SK-N-SH (cell line): ENCODE results near the gene STARD13. TPM values are rescaled to one million over a fixed set of nuclear protein-coding genes. Genes with fewer than 3 reads are reported as not detected.

Experiments used
- CTCF ChIA-PET: fragments of 300-600, 350-600 bp; formaldehyde crosslinking; extraction: SDS; loops from one replicate; lab custom pipeline; 2021; lab: Yijun Ruan, JAX
- POLR2A ChIA-PET: fragments of 350-600 bp; sonication (Branson Sonifier 250); formaldehyde crosslinking; extraction: SDS; loops from one replicate; lab custom pipeline; 2020; ENCODE audit warnings: antibody characterized with exemption, inconsistent platforms; lab: Yijun Ruan, JAX
- DNase-seq: peaks from one replicate; pipeline ENCODE4 v3.0.0; 2012
- H2AFZ ChIP-seq: fragments of 200-600 bp; sonication (generic); 2 replicates; pipeline ENCODE4 v1.8.1; 2016; ENCODE audit warnings: antibody characterized with exemption, mild to moderate bottlenecking, low read depth
- H3F3A ChIP-seq: fragments of 200-600 bp; sonication (generic); replicated peaks from 2 replicates; pipeline ENCODE3; 2016; ENCODE audit warnings: antibody characterized with exemption, mild to moderate bottlenecking; ENCODE audit not compliant: insufficient read depth
- H3K27ac ChIP-seq, 2 experiments: fragments of 200-500 bp in 1 of 2; fragments of 200-600 bp in 1 of 2; sonication (Bioruptor generic) in 1 of 2; sonication (generic), shearing (Covaris generic) in 1 of 2; 2 replicates each; pipeline versions ENCODE4 v1.5.1 to v1.6.1; 2014 to 2016; ENCODE audit warnings: low read depth in 2 of 2, inconsistent platforms in 1 of 2, low read length in 1 of 2, mild to moderate bottlenecking in 1 of 2, mixed read lengths in 1 of 2
- H3K27me3 ChIP-seq: fragments of 200-600 bp; sonication (generic), shearing (Covaris generic); 2 replicates; pipeline ENCODE4 v1.6.1; 2016; ENCODE audit warnings: mixed run types; ENCODE audit not compliant: insufficient read depth
- H3K36me3 ChIP-seq, 2 experiments: fragments of 200-500 bp in 1 of 2; fragments of 200-600 bp in 1 of 2; sonication (Bioruptor generic) in 1 of 2; sonication (generic) in 1 of 2; replicated peaks in 1 of 2; 2 replicates each; pipeline versions ENCODE3 to v1.5.1; 2014 to 2016; ENCODE audit warnings: low read length in 1 of 2, mild to moderate bottlenecking in 1 of 2; ENCODE audit not compliant: insufficient read depth in 2 of 2, control insufficient read depth in 1 of 2
- H3K4me1 ChIP-seq, 2 experiments: fragments of 200-500 bp in 1 of 2; fragments of 200-600 bp in 1 of 2; sonication (Bioruptor generic) in 1 of 2; sonication (generic), shearing (Covaris generic) in 1 of 2; 2 replicates each; pipeline versions ENCODE4 v1.5.1 to v1.6.1; 2014 to 2016; ENCODE audit warnings: low read depth in 1 of 2, low read length in 1 of 2, mixed run types in 1 of 2; ENCODE audit not compliant: insufficient read depth in 2 of 2, control insufficient read depth in 1 of 2
- H3K4me2 ChIP-seq: fragments of 200-600 bp; sonication (generic), shearing (Covaris generic); 2 replicates; pipeline ENCODE4 v1.6.1; 2017; ENCODE audit warnings: mixed run types
- H3K4me3 ChIP-seq, 2 experiments: fragments of 200-500 bp in 1 of 2; fragments of 200-600 bp in 1 of 2; sonication (Bioruptor generic) in 1 of 2; sonication (generic), shearing (Covaris generic) in 1 of 2; 2 replicates each; pipeline versions ENCODE4 v1.5.1 to v1.8.1; 2014 to 2016; ENCODE audit warnings: low read depth in 2 of 2, inconsistent platforms in 1 of 2, low read length in 1 of 2, mild to moderate bottlenecking in 1 of 2, mixed read lengths in 1 of 2, moderate library complexity in 1 of 2
- H3K79me2 ChIP-seq: fragments of 200-600 bp; sonication (generic); 2 replicates; pipeline ENCODE4 v1.8.1; 2017; ENCODE audit warnings: mild to moderate bottlenecking; ENCODE audit not compliant: insufficient read depth
- H3K9ac ChIP-seq: fragments of 200-600 bp; sonication (generic); 2 replicates; pipeline ENCODE4 v1.6.1; 2017; ENCODE audit warnings: mixed run types
- H3K9me2 ChIP-seq: fragments of 200-600 bp; sonication (generic); 2 replicates; pipeline ENCODE4 v1.6.1; 2017; ENCODE audit warnings: mixed run types
- H3K9me3 ChIP-seq: fragments of 200-600 bp; sonication (generic); 2 replicates; pipeline ENCODE4 v1.6.1; 2017; ENCODE audit warnings: mixed run types, mild to moderate bottlenecking, moderate library complexity
- H4K20me1 ChIP-seq: fragments of 200-600 bp; sonication (generic); 2 replicates; pipeline ENCODE4 v1.6.1; 2017; ENCODE audit warnings: mild to moderate bottlenecking, mixed run types; ENCODE audit not compliant: insufficient read depth
- CHD2 ChIP-seq: fragments of 150-350 bp; IDR thresholded peaks from 2 replicates; pipeline ENCODE4 v1.6.1; 2018; ENCODE audit warnings: low read length; ENCODE audit not compliant: partially characterized antibody
- EP300 ChIP-seq, 2 experiments: IDR thresholded peaks; 2 replicates each; pipeline versions ENCODE4 v1.4.0 to v1.6.1; 2012; ENCODE audit warnings: borderline replicate concordance in 1 of 2, low read depth in 1 of 2, low read length in 1 of 2
- EZH2phosphoT487 ChIP-seq: fragments of 200-600 bp; sonication (generic); IDR thresholded peaks from 2 replicates; pipeline ENCODE4 v1.6.1; 2017; ENCODE audit warnings: low read depth, mixed run types, mild to moderate bottlenecking, antibody characterized with exemption, moderate library complexity, borderline replicate concordance
- FOSL2 ChIP-seq: IDR thresholded peaks from 2 replicates; pipeline ENCODE4 v1.4.0; 2012; ENCODE audit warnings: low read depth, mild to moderate bottlenecking, moderate library complexity, borderline replicate concordance
- FOXM1 ChIP-seq: IDR thresholded peaks from 2 replicates; pipeline ENCODE4 v1.4.0; 2012; ENCODE audit warnings: low read depth, mild to moderate bottlenecking
- GABPA ChIP-seq: IDR thresholded peaks from 2 replicates; pipeline ENCODE4 v1.4.0; 2012; ENCODE audit warnings: low read depth, mild to moderate bottlenecking
- GATA2 ChIP-seq: sonication (generic); formaldehyde crosslinking; IDR thresholded peaks from 2 replicates; pipeline ENCODE4 v1.5.0; 2020; ENCODE audit warnings: mild to moderate bottlenecking, missing genetic modification reagents
- MAX ChIP-seq: IDR thresholded peaks from 2 replicates; pipeline ENCODE4 v1.4.0; 2012; ENCODE audit warnings: low read depth
- MEF2A ChIP-seq: IDR thresholded peaks from 2 replicates; pipeline ENCODE4 v1.4.0; 2012; ENCODE audit warnings: low read depth, borderline replicate concordance
- NRF1 ChIP-seq: IDR thresholded peaks from 2 replicates; pipeline ENCODE4 v1.6.1; 2012; ENCODE audit warnings: low read depth, mild to moderate bottlenecking, low read length
- RAD21 ChIP-seq: IDR thresholded peaks from 2 replicates; pipeline ENCODE4 v1.6.1; 2012; ENCODE audit warnings: mild to moderate bottlenecking, low read length
- RCOR1 ChIP-seq: fragments of 150-350 bp; IDR thresholded peaks from 2 replicates; pipeline ENCODE4 v1.6.1; 2017; ENCODE audit warnings: antibody characterized with exemption, low read length
- REST ChIP-seq: IDR thresholded peaks from 2 replicates; pipeline ENCODE4 v1.6.1; 2012; ENCODE audit warnings: mild to moderate bottlenecking, low read depth, low read length, moderate library complexity
- RXRA ChIP-seq: IDR thresholded peaks from 2 replicates; pipeline ENCODE4 v1.4.0; 2012; ENCODE audit warnings: low read depth, mild to moderate bottlenecking, borderline replicate concordance
- SIN3A ChIP-seq: IDR thresholded peaks from 2 replicates; pipeline ENCODE4 v1.6.1; 2012; ENCODE audit warnings: low read depth, mild to moderate bottlenecking, low read length, moderate library complexity, borderline replicate concordance
- TEAD4 ChIP-seq: IDR thresholded peaks from 2 replicates; pipeline ENCODE4 v1.4.0; 2012; ENCODE audit warnings: mild to moderate bottlenecking, borderline replicate concordance; ENCODE audit not compliant: insufficient read depth
- USF1 ChIP-seq: IDR thresholded peaks from 2 replicates; pipeline ENCODE4 v1.4.0; 2012; ENCODE audit warnings: low read depth, borderline replicate concordance
- YY1 ChIP-seq: IDR thresholded peaks from 2 replicates; pipeline ENCODE4 v1.4.0; 2012; ENCODE audit warnings: low read depth, mild to moderate bottlenecking
- WGBS: methylation state at CpG from one replicate; pipeline ENCODE4 v1.1.6; 2017; ENCODE audit warnings: low lambda C conversion rate; 5-methylcytosine and 5-hydroxymethylcytosine counted together
- polyA plus RNA-seq, 3 experiments: library from polyadenylated mRNA; depleted of rRNA; stranded (reverse); fragments of >200 nt; gene quantifications; 2 replicates each; pipeline ENCODE4 v1.2.3, GENCODE V29; 2012

STARD13 gene
- polyA plus RNA-seq, 1 of the 3 experiments (the other 2 are of a cell fraction) = 5.7 TPM

GRCh38 chr13:33206945-33207614, 78.5 kb downstream of the STARD13 start:
- no peak overlapping the region for H2AFZ ChIP-seq
- no peaks in the 10 kb centered on the region for H4K20me1 ChIP-seq
- H3K9me2 ChIP-seq = no peaks in the 10 kb centered on the region
- peak overlapping the region; percentile 22 to 94; a peak in 2 of 4 replicates for H3K27ac ChIP-seq
- no peak overlapping the region for H3K4me2 ChIP-seq
- H3K4me3 ChIP-seq = no peak overlapping the region
- no peaks in the 10 kb centered on the region for H3K9me3 ChIP-seq
- H3K79me2 ChIP-seq = peaks cover 95% of the 10 kb centered on the region
- CTCF ChIA-PET = interaction anchor here (0.8 to 1.2 kb wide), 4 partner anchors 14 to 336 kb away, joined by 3 read pairs; no protein-coding TSS in a partner anchor
- H3K4me1 ChIP-seq = peaks cover 31 to 39% of the 10 kb centered on the region in 2 experiments
- POLR2A ChIA-PET = no interaction called here
- no peaks in the 10 kb centered on the region for H3K27me3 ChIP-seq
- TF ChIP-seq SIN3A = no peak
- no peak for TF ChIP-seq GABPA
- TF ChIP-seq MAX = no peak
- no peak for TF ChIP-seq REST
- TF ChIP-seq EP300 (IDR thresholded peaks at IDR 0.05; ENCODE audit: borderline replicate concordance in 1 of 2, low read depth in 1 of 2, low read length in 1 of 2) = no peak
- no peak for TF ChIP-seq FOXM1
- TF ChIP-seq USF1 = no peak
- no peak for TF ChIP-seq NRF1
- TF ChIP-seq MEF2A = no peak
- no peak overlapping the region for H3K9ac ChIP-seq
- DNase-seq = no peak
- H3K36me3 ChIP-seq = no peaks in the 10 kb centered on the region
- WGBS = 92% methylated on average over 5 of the region's 5 CpGs
- peaks cover 13% of the 10 kb centered on the region for H3F3A ChIP-seq

GRCh38 chr13:33206425-33206824, 79.1 kb downstream of the STARD13 start:
- H3K4me1 ChIP-seq = peaks cover 31 to 39% of the 10 kb centered on the region in 2 experiments
- TF ChIP-seq RCOR1 = no peak
- TF ChIP-seq MEF2A = no peak
- no peak for TF ChIP-seq TEAD4
- no peak for TF ChIP-seq USF1
- TF ChIP-seq YY1 = no peak
- no peak for TF ChIP-seq EZH2phosphoT487
- no peak for TF ChIP-seq RAD21
- TF ChIP-seq FOSL2 = no peak
- no peak for TF ChIP-seq GABPA
- no peak for TF ChIP-seq CHD2
- TF ChIP-seq GATA2 = no peak
- no peak for TF ChIP-seq RXRA
- no peak for TF ChIP-seq MAX
- H3K27me3 ChIP-seq = no peaks in the 10 kb centered on the region
- ChIA-PET CTCF (interaction anchor here (0.7 kb wide), 1 partner anchor 22 kb away, joined by 3 read pairs; no protein-coding TSS in a partner anchor), POLR2A (interaction anchor here (0.9 kb wide), 1 partner anchor 8 kb away, joined by 3 read pairs; no protein-coding TSS in a partner anchor)
- no peaks in the 10 kb centered on the region for H3K36me3 ChIP-seq
- no peak overlapping the region for H3K9ac ChIP-seq
- no peak overlapping the region for H3K4me3 ChIP-seq
- no peaks in the 10 kb centered on the region for H3K9me2 ChIP-seq
- H3K4me2 ChIP-seq = peak overlapping the region; percentile 81
- peak overlapping the region; percentile 94 to 99 for H3K27ac ChIP-seq
- H3K79me2 ChIP-seq = peaks cover 93% of the 10 kb centered on the region
- H4K20me1 ChIP-seq = no peaks in the 10 kb centered on the region
- no peak overlapping the region for H2AFZ ChIP-seq
- H3K9me3 ChIP-seq = no peaks in the 10 kb centered on the region
- DNase-seq = no peak
- WGBS = 100% methylated on average over 3 of the region's 3 CpGs
- H3F3A ChIP-seq = peaks cover 13% of the 10 kb centered on the region
